Stimulated activated CD4-positive, alpha-beta T cell treated with anti-CD3 and anti-CD28 coated beads, Interleukin-12 subunit alpha, Interleukin-12 subunit beta, amount 100 ng/mL, for 48 hours (primary cell): ENCODE results near the gene SYNE1.
"Not testable (repeated sequence)": the region's sequence is repeated elsewhere in the genome, so short reads cannot be mapped to it uniquely, and the experiment has no call there.

Experiments used
- DNase-seq, 3 donors: peaks; one replicate each; pipeline ENCODE4 v3.0.0-alpha.2; 2020; ENCODE audit warnings: low read depth in 2 of 3, low spot score in 1 of 3

SYNE1 gene

DNA sequence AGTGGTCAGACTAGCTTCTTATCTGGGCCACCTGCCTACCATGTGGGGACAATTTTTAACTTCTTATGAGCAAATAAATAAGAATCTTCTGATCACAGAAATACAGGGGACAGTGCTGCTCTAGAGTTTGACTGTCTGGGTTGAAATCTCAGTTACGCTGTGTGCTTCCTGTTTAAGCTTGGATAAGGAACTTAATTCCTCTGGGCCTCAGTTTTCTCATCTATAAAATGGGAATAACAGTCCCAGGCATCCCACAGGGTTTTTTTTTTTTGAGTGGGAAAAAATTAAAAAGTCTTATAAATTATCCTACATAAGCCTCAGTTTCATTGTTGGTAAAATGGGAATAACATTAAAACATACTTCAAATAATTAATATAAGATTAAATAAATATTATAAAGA, 488.8 kb downstream of the SYNE1 start:
- no peak for DNase-seq

DNA sequence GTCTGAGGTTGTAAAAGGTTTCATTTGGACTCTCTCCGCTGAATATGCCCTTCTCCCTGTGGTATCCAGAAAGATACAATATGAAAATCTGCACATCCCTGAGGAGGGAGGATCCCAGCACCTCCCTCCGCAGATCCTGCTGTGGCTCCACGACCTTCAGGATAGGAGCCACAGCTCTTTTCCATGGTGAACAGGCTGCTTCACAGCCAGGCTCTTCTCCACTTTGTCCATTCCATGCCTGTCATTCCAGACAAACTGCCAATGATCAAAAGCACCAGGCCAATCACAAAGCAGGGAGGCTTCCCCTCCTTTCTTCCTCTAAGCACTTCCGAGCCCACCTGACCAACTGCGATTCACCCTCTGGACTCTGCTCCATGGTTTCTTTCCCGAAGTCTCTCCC, 489.9 kb downstream of the SYNE1 start:
- no peak for DNase-seq

DNA sequence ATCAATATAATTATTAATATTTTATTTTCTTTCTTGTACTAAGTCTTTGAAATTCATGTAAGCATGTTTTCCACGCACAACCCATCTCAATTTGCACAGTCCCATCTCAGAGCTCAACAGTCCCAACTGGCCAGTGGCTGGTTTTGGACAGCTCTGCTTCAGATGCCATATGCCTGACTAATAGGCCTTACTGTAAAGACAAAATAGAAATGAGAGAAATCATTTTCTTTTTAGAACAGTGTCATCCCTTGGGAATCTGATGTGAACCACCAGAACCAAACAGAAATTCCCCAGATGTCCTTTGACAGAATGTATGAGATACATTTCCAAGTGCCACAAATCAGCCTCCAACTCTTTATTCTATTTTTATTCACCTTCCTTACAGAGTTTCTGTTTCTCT, 490.8 kb downstream of the SYNE1 start:
- DNase-seq, result no peak

- no peak for DNase-seq
Observed at GRCh38 chr6:152143359-152143758, 493.8 kb downstream of the SYNE1 start.

DNA sequence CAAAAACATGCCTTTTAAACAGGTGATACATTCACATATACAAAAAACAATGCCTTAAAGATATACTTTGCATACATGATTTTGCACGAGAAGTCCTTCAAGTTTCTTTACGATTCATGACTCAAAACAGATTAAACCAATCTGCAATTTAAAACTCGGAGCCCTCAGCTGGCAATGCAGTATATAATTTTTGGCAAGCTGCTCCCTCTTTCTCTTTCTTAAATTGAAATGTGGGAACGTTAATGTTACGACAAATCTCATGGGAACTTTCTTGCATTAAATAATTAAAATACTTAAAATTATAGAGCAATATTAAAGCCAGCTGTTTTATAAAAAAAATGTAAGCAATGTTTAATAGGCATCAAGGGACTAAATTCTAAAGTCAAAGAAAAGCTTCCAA, 495.1 kb downstream of the SYNE1 start:
- no peak for DNase-seq

DNA sequence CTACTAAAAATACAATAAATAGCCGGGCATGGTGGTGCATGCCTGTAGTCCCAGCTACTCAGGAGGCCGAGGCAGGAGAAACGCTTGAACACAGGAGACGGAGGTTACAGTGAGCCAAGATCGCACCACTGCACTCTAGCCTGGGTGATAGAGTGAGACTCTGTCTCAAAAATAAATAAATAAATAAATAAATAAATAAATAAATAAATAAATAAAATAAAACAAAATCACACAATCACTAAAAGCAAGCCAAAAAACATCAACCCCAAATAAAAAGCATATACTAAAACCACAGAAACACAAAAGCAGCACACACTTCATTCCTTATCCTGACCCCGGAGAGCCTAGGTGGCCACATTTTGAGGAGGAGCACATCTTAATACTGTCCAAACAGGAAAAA, 498.8 kb downstream of the SYNE1 start:
- DNase-seq, result not testable (repeated sequence)

GRCh38 chr6:152136449-152136825, 500.7 kb downstream of the SYNE1 start:
- no peak for DNase-seq

- no peak for DNase-seq
Observed at GRCh38 chr6:152135755-152136448, 501.3 kb downstream of the SYNE1 start.

DNA sequence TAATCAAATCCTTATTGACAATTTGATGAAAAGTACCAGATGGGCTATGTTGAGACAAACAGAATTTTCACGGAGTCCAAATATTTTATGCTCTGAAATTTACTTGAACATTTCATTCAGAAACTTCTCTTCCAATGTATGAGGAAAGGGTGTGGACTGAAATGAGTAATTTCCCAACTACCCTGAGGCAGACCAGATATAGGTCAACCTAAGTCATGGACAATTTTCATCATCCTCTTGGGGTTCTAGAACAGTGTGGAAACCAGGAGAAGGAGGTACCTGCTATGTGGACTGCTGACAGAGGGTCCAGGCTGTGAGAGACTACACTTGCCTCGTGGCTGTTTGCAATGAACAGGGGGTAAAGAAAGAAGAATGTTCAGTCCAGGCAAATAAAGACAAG, 506.7 kb downstream of the SYNE1 start:
- DNase-seq, result no peak

- DNase-seq, result no peak
Observed at GRCh38 chr6:152129691-152130151, 507.4 kb downstream of the SYNE1 start.

DNA sequence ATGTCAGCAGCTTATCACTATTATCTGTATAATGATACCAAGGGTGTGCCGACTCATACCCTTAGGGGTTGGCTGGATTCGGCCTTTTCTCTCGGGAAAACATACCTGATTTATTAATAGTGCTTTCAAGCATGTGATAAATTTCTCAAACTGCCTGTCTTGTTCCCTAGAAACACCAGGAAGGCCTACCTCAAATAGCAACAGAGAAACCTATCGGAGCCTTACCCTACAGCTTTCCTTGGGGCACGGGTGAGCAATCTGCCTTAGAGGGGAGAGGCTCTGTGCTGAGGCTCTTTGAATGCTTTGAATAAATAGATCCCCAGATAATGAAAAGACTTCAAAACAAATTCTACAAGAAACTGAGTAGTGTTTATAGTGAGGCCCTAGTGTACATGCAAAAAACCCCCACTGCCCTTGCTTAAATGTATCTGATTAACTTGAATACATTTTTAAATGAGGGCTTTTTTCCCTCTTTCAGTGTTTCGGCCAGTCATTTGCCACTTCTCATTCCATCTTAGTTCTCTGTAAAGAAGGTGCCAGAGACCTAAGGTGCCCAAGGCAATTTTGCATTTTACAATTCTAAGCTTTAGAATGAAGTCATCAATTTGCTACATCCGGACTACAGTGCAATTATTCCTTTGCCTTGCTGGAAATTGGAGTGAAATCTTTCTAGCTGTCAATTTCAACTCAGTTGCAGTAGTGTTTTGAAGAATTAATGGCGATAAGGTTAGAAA, 509.6 kb downstream of the SYNE1 start:
- no peak for DNase-seq

DNA sequence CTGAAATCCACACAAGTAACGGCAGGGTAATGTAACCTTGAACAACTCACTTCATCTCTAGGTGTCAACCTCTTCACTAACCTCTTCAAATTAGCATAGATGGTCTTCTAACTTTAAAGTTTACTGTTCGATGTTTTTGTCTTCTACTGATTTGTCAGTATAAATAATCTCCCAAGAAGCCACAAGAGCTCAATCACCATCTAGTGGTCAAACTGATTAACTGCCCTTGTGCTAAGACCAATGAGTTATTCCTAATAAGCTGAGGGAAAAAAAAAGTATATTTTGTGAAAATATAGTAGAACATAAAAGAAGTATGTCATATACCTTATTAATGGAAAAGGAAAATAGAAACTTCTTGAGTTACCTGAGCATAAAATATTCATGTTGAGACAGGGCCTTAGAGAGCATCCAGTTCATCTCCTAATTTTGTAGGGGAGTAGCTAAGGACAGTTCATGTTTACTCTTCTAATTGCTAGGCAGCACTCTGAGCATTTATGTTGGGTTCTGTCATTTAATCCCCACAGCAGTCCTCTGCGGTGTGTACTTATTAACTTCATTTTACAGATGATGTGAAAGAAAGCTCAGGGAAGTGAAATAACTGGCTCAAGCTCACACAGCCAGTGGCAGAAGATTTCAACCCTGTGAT, 512.6 kb downstream of the SYNE1 start:
- no peak for DNase-seq

DNA sequence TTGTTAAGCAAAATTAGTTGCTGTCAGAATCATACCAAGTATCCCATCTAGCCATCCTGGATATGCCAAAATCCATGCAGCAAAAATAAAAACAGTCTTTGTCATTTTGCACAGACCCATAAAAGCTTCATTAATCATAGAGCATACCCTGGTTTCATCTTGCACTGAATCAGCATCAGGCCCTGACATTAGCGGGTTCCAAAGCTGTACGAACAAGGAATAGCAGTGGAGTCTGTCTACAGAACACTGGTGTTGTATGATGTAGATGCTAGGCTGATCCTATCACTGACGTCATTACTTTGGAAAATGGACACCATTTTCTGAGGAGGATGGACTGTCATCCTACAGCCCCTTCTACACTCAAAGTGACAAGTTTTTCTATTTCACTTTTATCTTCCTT, 514.1 kb downstream of the SYNE1 start:
- DNase-seq, result no peak

DNA sequence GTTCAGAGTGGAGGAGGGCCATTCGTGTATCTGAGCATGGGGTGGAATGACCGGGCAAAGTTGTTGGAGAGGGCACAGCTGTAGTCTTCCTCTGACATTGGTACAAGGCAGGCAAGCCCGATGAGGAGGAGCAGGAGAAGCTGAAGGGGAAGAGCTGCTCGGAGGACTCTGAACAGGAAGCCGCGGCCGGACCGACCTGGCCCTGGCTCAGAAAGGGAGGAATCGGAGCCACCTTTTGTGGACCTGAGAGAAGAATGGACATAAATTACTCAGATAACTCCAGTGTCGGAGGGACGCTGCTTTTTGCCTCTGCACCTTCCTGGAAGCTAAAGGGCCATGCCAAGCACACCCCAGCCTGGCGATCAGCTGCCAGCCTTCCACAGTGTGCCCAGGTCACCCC, 514.7 kb downstream of the SYNE1 start:
- DNase-seq, result no peak

DNA sequence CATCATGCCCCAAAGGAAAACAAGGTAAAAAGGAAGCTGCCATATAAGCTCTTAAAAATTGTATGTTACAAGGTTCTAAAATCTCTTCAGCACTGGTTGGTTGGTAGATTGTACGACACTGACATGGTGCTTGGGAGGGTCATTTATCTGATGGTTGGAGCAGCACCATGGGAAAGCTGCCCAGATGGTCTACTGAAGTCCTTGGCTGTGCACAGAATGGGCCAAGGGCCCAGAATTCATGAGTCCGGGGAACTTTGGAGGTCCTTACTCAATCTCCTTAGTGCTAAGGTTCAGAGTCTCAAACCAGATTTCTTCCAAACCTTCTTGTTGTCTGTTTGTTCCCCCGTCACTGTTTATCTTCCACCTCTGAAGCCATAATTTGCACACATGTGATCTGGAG, 515.3 kb downstream of the SYNE1 start:
- no peak for DNase-seq

GRCh38 chr6:152119831-152120230, 517.3 kb downstream of the SYNE1 start:
- DNase-seq, result no peak

DNA sequence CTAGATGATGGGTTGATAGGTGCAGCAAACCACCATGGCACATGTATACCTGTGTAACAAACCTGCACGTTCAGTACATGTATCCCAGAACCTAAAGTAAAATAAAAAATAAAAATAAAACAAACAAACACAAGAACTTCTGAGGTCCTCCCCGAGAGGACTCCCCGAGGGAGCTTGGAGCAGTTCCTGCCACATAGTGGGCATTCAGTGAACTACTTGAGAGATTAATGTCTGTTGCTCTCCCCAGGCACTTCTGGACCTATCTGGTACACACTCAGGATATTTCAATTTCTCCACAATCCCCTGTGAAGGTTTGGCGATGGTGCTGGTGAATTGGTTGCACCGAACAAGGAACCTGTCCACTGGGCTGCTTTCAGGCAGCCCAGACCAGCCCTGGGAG, 518.5 kb downstream of the SYNE1 start:
- DNase-seq, result no peak

GRCh38 chr6:152118224-152118623, 518.9 kb downstream of the SYNE1 start:
- DNase-seq, result no peak

DNA sequence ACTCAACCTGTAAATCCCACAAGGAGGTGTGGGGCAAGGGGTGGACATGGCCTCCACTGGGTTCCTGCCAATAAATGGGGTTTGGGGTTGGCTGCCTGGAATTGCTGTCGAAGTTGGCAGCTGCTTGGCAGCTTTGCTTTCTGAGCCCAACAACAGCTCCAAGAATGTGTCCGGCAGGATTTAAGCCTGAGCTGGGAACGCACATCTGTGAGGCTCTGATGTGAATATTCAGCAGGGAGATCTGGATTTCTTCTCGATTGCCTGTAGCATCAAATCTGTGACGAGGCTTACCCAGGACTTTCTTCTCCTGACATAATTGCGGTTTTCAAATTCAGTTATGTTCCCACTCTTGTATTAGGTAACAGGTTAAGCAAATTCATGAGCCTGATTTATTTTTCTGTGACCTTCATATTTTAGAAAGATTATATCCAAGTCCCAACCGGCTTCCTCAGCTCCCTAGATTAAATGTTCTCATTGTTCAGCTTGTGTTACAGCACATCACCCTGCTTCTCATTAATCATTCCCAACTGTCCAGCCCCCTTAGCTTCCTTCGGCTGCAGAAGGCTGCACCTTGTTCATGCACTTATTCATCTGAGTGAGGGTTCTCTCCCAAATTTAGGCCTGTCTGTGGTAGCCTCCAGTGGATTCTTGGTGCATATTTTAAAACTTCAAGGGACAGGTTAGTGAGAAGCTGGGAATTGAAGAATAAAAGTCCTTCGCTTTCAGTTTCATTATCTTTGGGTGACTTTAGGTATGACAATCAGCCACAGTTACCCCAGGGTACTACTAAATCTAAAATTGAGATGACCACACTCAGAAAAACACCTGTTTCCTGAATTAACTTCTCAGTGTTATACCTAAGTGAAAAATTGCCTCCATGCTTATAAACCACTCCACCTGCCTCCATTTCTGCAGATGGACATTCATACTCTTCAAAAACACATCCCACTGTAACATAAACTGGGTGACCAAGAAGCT, 519.7 kb downstream of the SYNE1 start:
- DNase-seq, result no peak

- DNase-seq, result no peak
Observed at GRCh38 chr6:152112491-152113261, 524.5 kb downstream of the SYNE1 start.
